Sigmoid colon (tissue), 7 donors: Measurements from ENCODE around the gene FLVCR2. TPM values are rescaled to one million over a fixed set of nuclear protein-coding genes. Genes with fewer than 3 reads are reported as not detected.

ENCODE experiments used
- DNase-seq: peaks from one replicate; pipeline ENCODE4 v3.0.0-alpha.2; 2019
- H3K27ac ChIP-seq, 4 donors: fragments of 200-600 bp; sonication (generic); one replicate each; pipeline ENCODE4 v1.5.1; 2016 to 2019; ENCODE audit warnings: mild to moderate bottlenecking in 1 of 4
- H3K27me3 ChIP-seq, 3 donors: fragments of 200-600 bp; sonication (generic); one replicate each; pipeline ENCODE4 v1.5.1; 2019; ENCODE audit warnings: mild to moderate bottlenecking in 1 of 3
- H3K36me3 ChIP-seq, 4 donors: fragments of 200-600 bp; sonication (generic); one replicate each; pipeline ENCODE4 v1.5.1; 2016 to 2019
- H3K4me1 ChIP-seq, 4 donors: fragments of 200-600 bp; sonication (generic); one replicate each; pipeline ENCODE4 v1.5.1; 2017 to 2019
- H3K4me3 ChIP-seq, 4 donors: fragments of 200-600 bp; sonication (generic); one replicate each; pipeline ENCODE4 v1.5.1; 2017 to 2019; ENCODE audit warnings: mild to moderate bottlenecking in 2 of 4, moderate library complexity in 1 of 4
- H3K9me3 ChIP-seq, 4 donors: fragments of 200-600 bp in 3 of 4; sonication (generic) in 3 of 4; one replicate each; pipeline versions ENCODE4 v1.5.1 to v1.6.1; 2013 to 2019
- CTCF ChIP-seq, 4 experiments: fragments of 450-650 bp in 3 of 4; fragments of 200-600 bp in 1 of 4; IDR thresholded peaks; one replicate each; pipeline ENCODE4 v1.5.1; 2016 to 2019; ENCODE audit warnings: antibody characterized with exemption in 4 of 4, mild to moderate bottlenecking in 3 of 4, moderate library complexity in 2 of 4
- EP300 ChIP-seq, 4 donors: sonication (generic); formaldehyde crosslinking; IDR thresholded peaks; one replicate each; pipeline ENCODE4 v1.6.1; 2017; ENCODE audit warnings: antibody characterized with exemption in 4 of 4
- POLR2A ChIP-seq, 2 donors: fragments of 450-650 bp; IDR thresholded peaks; one replicate each; pipeline ENCODE4 v1.6.1; 2016; ENCODE audit warnings: antibody characterized with exemption in 2 of 2, mild to moderate bottlenecking in 2 of 2, moderate library complexity in 2 of 2
- POLR2AphosphoS5 ChIP-seq, 4 donors: sonication (generic); formaldehyde crosslinking; IDR thresholded peaks; one replicate each; pipeline ENCODE4 v1.6.1; 2017; ENCODE audit warnings: antibody characterized with exemption in 4 of 4
- WGBS, 2 donors: extraction: QIAGEN DNeasy Blood & Tissue Kit; methylation state at CpG; one replicate each; pipeline ENCODE4 v1.1.7; 2013; 5-methylcytosine and 5-hydroxymethylcytosine counted together
- intact Hi-C: fragments of 100-400 bp; cut with DNase I; formaldehyde crosslinking; loops from one replicate; pipeline ENCODE4 v1.15.1; 2023
- polyA plus RNA-seq, 3 donors: library from polyadenylated mRNA; stranded (reverse); fragments of 200-250 nt; gene quantifications; one replicate each; pipeline ENCODE4 v1.2.3, GENCODE V29; 2013
- total RNA-seq, 4 donors: library from RNA; depleted of rRNA; stranded (reverse); fragments of >200 nt; gene quantifications; one replicate each; pipeline ENCODE4 v1.1.0, GENCODE V29; 2016
- donor health status: healthy with polysubstance abuse.
- donor health status: Bipolar disorder and iron deficiency.
- donor health status: healthy.

Gene FLVCR2
- total and polyA plus RNA-seq, 7 donors, result 2.4 to 14.8 (median 3.0) TPM

GRCh38 chr14:75568140-75568539, 10.3 kb upstream of the FLVCR2 start:
- WGBS, 2 donors, result 90 to 91% methylated on average over 7 of the region's 7 CpGs

DNA sequence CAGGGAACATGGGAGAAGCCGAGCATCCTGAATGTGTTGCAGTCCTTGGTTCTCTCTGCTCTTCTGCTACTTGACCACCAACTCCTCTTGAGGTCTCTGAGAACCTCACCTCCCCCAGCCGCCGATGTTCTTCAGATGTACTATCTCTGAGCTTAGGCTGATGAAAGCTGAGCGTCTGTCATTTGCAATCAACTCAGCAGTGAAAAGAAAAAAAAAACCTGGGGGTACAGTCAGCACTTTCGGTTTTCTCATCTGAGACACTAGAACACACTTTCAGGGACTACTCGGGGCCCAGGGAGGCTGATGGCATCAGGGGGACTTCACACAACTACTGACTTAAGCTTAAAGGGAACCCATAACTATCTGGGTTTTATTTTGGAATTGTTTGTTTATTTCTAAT, 9.6 kb upstream of the FLVCR2 start:
- no peak for DNase-seq
- no peak for TF ChIP-seq EP300 (IDR thresholded peaks at IDR 0.05)
- TF ChIP-seq CTCF (IDR thresholded peaks at IDR 0.05), result no peak
- TF ChIP-seq POLR2AphosphoS5 (IDR thresholded peaks at IDR 0.05), result no peak
- TF ChIP-seq POLR2A (IDR thresholded peaks at IDR 0.05), result no peak
- intact Hi-C loops, result no loop called here
- Histone ChIP-seq H3K27me3 (peaks cover 0 to 4% (median 0%) of the 10 kb centered on the region in 3 donors), H3K4me3 (no peak overlapping the region), H3K4me1 (no peaks in the 10 kb centered on the region), H3K36me3 (no peaks in the 10 kb centered on the region), H3K27ac (no peak overlapping the region), H3K9me3 (no peaks in the 10 kb centered on the region)
- WGBS, 2 donors, result 86 to 89% methylated on average over 6 of the region's 6 CpGs

More at GRCh38 chr14:75568140-75568539, 10.3 kb upstream of the FLVCR2 start:
- intact Hi-C loops, result no loop called here
- no peak for DNase-seq
- Histone ChIP-seq H3K27me3 (peaks cover 0 to 4% (median 0%) of the 10 kb centered on the region in 3 donors), H3K4me3 (no peak overlapping the region), H3K9me3 (no peaks in the 10 kb centered on the region), H3K27ac (no peak overlapping the region), H3K36me3 (no peaks in the 10 kb centered on the region), H3K4me1 (no peaks in the 10 kb centered on the region)
- TF ChIP-seq POLR2AphosphoS5 (IDR thresholded peaks at IDR 0.05) (no peak), POLR2A (IDR thresholded peaks at IDR 0.05) (no peak), EP300 (IDR thresholded peaks at IDR 0.05) (no peak), CTCF (IDR thresholded peaks at IDR 0.05) (no peak)

DNA sequence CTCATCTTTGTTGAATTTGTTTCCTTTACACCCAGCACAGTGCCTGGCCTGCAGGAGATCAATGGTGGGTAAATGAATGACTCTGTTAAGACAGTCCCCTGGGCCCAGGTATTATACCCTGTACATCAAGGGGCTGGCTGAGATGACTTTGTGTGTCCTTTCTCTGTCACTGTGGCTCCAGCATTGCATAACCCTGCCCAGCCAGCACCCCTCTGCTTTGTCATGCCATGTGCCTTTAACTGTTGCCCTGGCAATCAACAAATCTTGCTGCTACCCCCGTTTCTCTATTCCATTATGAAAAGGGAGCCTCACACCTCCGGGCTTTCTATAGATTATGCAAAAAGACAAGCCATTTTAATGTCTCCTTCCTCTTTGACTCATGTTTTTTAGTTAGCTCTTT, 7.6 kb upstream of the FLVCR2 start:
- peaks cover 0 to 4% (median 0%) of the 10 kb centered on the region in 3 donors for H3K27me3 ChIP-seq
- no peaks in the 10 kb centered on the region for H3K9me3 ChIP-seq
- no peak for DNase-seq
- TF ChIP-seq CTCF (IDR thresholded peaks at IDR 0.05), result no peak
- no peak for TF ChIP-seq POLR2AphosphoS5 (IDR thresholded peaks at IDR 0.05)
- no peak for TF ChIP-seq POLR2A (IDR thresholded peaks at IDR 0.05)
- TF ChIP-seq EP300 (IDR thresholded peaks at IDR 0.05), result no peak
- no peak overlapping the region for H3K4me3 ChIP-seq
- no peaks in the 10 kb centered on the region for H3K36me3 ChIP-seq
- intact Hi-C loops, result no loop called here
- H3K4me1 ChIP-seq, result no peaks in the 10 kb centered on the region
- no peak overlapping the region for H3K27ac ChIP-seq
- 62 to 65% methylated on average over 2 of the region's 2 CpGs for WGBS, 2 donors

- Histone ChIP-seq H3K36me3 (no peaks in the 10 kb centered on the region), H3K9me3 (no peaks in the 10 kb centered on the region), H3K27me3 (peaks cover 0 to 4% (median 0%) of the 10 kb centered on the region in 3 donors), H3K4me1 (peaks cover 0 to under 1% (median 0%) of the 10 kb centered on the region in 4 donors), H3K4me3 (no peak overlapping the region), H3K27ac (no peak overlapping the region)
- 54 to 73% methylated on average over 6 of the region's 6 CpGs for WGBS, 2 donors
- TF ChIP-seq POLR2A (IDR thresholded peaks at IDR 0.05), result no peak
- no peak for TF ChIP-seq POLR2AphosphoS5 (IDR thresholded peaks at IDR 0.05)
- TF ChIP-seq EP300 (IDR thresholded peaks at IDR 0.05), result no peak
- intact Hi-C loops, result no loop called here
- no peak for DNase-seq
Measured at GRCh38 chr14:75572104-75572503, 6.3 kb upstream of the FLVCR2 start.

DNA sequence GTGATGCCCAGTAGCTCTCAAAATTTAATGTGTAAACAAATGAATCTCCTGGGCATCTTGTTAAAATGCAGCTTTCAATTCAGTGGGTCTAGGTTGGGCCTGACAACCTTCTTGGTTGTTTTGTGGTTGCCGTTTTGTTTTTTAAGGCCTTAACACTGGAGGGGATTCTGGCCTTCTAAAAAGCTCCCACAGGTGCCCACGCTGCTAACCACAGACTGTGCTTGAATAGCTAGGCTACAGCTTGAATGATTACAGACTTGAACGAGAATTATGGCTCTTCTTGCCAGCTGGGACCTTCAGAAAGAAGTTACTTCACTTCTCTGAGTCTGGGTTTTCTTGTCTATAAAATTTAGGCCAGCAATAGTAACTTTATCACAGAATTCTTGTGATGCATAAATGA, 1.3 kb upstream of the FLVCR2 start:
- Histone ChIP-seq H3K4me1 (peaks cover 0 to 29% (median 20%) of the 10 kb centered on the region in 4 donors), H3K27me3 (no peaks in the 10 kb centered on the region), H3K27ac (peak overlapping the region in 2 of 4 donors; percentile 82 to 84), H3K9me3 (no peaks in the 10 kb centered on the region), H3K36me3 (no peaks in the 10 kb centered on the region), H3K4me3 (no peak overlapping the region)
- WGBS, 2 donors, result 48 to 68% methylated on average over 3 of the region's 3 CpGs
- intact Hi-C loops, result loop anchor here (1.0 to 5.0 kb wide), 2 partner anchors 77 to 405 kb away; partner anchors contain the start of gene TGFB3
- peak; percentile 20 for DNase-seq
- TF ChIP-seq EP300 (IDR thresholded peaks at IDR 0.05), result no peak

DNA sequence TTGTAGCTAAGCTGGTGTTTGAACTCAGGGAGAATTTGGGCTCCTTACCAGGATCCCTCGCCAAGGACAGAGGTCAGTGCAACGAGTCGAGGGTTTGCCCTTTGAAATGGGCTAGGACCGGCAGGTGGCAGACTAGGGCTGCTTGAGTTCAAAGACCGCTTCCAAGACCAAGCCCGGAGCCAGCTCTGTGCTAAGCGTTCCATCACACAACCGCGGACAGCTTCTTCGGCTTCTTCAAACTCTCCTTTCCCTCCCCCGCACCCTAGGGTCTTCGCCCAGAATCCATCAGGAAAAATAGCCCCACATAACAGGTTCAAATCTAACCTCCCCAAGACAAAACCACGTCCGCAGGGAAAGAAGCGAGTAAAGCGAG, 705 bp upstream of the FLVCR2 start:
- Histone ChIP-seq H3K4me1 (peaks cover 0 to 29% (median 20%) of the 10 kb centered on the region in 4 donors), H3K4me3 (peak overlapping the region; percentile 44 to 61 (median 54)), H3K36me3 (no peaks in the 10 kb centered on the region), H3K27me3 (no peaks in the 10 kb centered on the region), H3K27ac (peak overlapping the region; percentile 75 to 85 (median 83)), H3K9me3 (no peaks in the 10 kb centered on the region)
- WGBS, 2 donors, result 0 to 1% methylated on average over 16 of the region's 16 CpGs
- DNase-seq, result peak; percentile 92
- TF ChIP-seq POLR2A (IDR thresholded peaks at IDR 0.05) (no peak), CTCF (IDR thresholded peaks at IDR 0.05) (peak in 3 of 4 experiments; percentile 70 to 77 (median 70)), POLR2AphosphoS5 (IDR thresholded peaks at IDR 0.05) (peak in 1 of 4 donors; percentile 33), EP300 (IDR thresholded peaks at IDR 0.05) (no peak)
- intact Hi-C loops, result loop anchor here (1.0 to 5.0 kb wide), 2 partner anchors 77 to 405 kb away; partner anchors contain the start of gene TGFB3
